ENCODE measurements around the gene MACROH2A1.

The MACROH2A1 gene

DNA sequence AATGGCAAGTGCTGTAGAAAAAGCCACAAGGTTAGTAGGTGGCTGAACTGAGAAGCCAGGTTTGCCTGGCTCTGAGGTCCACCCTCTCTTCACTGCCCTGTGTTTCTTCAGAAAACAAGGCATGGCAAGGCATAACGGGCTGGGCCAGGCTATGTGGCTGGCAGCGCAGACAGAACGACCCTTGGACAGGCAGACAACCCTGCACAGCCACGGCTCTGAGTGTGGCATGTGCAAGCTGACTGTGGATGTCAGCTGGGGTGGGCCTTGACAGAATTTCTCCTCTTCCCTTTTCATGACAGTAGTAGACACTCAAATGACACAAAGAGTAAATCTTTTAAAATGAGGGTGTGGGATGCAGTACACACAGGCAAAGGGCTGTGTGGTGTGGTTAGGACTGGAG is 81.7 kb downstream of the MACROH2A1 start:
- H2AFZ ChIP-seq (ENCODE audit: low read length) = no peak overlapping the region
- no peaks in the 10 kb centered on the region for H4K20me1 ChIP-seq (ENCODE audit: insufficient read depth, low read length)
- no peaks in the 10 kb centered on the region for H3K4me1 ChIP-seq (ENCODE audit: insufficient read depth, low read length, severe bottlenecking)
- H3K9ac ChIP-seq (ENCODE audit: low read length) = no peak overlapping the region
- no peaks in the 10 kb centered on the region for H3K36me3 ChIP-seq (ENCODE audit: insufficient read depth, low read length)
- H3K9me3 ChIP-seq (ENCODE audit: low read length) = no peaks in the 10 kb centered on the region
- H3K4me3 ChIP-seq (ENCODE audit: low read depth, low read length, poor library complexity, severe bottlenecking) = no peak overlapping the region
- no peak overlapping the region for H3K27ac ChIP-seq (ENCODE audit: low read depth, low read length, poor library complexity, severe bottlenecking)
- TF ChIP-seq, protein P1, sequence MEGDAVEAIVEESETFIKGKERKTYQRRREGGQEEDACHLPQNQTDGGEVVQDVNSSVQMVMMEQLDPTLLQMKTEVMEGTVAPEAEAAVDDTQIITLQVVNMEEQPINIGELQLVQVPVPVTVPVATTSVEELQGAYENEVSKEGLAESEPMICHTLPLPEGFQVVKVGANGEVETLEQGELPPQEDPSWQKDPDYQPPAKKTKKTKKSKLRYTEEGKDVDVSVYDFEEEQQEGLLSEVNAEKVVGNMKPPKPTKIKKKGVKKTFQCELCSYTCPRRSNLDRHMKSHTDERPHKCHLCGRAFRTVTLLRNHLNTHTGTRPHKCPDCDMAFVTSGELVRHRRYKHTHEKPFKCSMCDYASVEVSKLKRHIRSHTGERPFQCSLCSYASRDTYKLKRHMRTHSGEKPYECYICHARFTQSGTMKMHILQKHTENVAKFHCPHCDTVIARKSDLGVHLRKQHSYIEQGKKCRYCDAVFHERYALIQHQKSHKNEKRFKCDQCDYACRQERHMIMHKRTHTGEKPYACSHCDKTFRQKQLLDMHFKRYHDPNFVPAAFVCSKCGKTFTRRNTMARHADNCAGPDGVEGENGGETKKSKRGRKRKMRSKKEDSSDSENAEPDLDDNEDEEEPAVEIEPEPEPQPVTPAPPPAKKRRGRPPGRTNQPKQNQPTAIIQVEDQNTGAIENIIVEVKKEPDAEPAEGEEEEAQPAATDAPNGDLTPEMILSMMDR (IDR thresholded peaks at IDR 0.05; ENCODE audit: low read length) = no peak
- no peak for TF ChIP-seq EZH2 (IDR thresholded peaks at IDR 0.05; ENCODE audit: borderline replicate concordance, low read length)
- no peaks in the 10 kb centered on the region for H3K79me2 ChIP-seq (ENCODE audit: insufficient read depth, low read length)
- H3F3A ChIP-seq (ENCODE audit: insufficient read depth, low read length) = no peaks in the 10 kb centered on the region
- no peaks in the 10 kb centered on the region for H3K9me2 ChIP-seq (ENCODE audit: low read depth, low read length)
- no peaks in the 10 kb centered on the region for H3K27me3 ChIP-seq (ENCODE audit: insufficient read depth, low read length)
- no peak overlapping the region for H3K4me2 ChIP-seq (ENCODE audit: low read length)

DNA sequence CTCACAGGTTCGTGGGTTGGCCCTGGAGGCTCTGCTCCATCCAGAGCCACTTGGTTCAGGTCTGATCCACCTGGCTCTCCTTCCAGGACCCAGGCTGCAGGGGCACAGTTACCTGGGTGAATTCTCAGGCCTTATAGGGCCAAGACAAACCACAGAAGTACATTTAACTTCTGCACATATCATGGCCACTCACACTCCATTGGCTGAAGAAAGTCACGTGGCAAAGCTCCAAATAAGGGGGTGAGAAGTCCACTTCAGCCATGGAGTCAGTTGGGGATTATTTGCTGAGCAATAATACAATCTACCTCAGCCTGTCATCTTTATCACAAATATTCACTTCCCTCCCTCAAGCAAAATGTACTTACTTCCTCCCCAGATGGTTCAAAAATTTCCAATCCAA is 83.6 kb downstream of the MACROH2A1 start:
- Histone ChIP-seq H3K9ac (ENCODE audit: low read length) (no peak overlapping the region), H3K9me2 (ENCODE audit: low read depth, low read length) (no peaks in the 10 kb centered on the region), H4K20me1 (ENCODE audit: insufficient read depth, low read length) (no peaks in the 10 kb centered on the region), H3K36me3 (ENCODE audit: insufficient read depth, low read length) (no peaks in the 10 kb centered on the region), H3F3A (ENCODE audit: insufficient read depth, low read length) (no peaks in the 10 kb centered on the region), H3K79me2 (ENCODE audit: insufficient read depth, low read length) (no peaks in the 10 kb centered on the region), H2AFZ (ENCODE audit: low read length) (no peak overlapping the region), H3K4me1 (ENCODE audit: insufficient read depth, low read length, severe bottlenecking) (no peaks in the 10 kb centered on the region), H3K4me3 (ENCODE audit: low read depth, low read length, poor library complexity, severe bottlenecking) (no peak overlapping the region), H3K9me3 (ENCODE audit: low read length) (no peaks in the 10 kb centered on the region), H3K27ac (ENCODE audit: low read depth, low read length, poor library complexity, severe bottlenecking) (no peak overlapping the region), H3K27me3 (ENCODE audit: insufficient read depth, low read length) (no peaks in the 10 kb centered on the region), H3K4me2 (ENCODE audit: low read length) (no peak overlapping the region)
- TF ChIP-seq, protein P1 (IDR thresholded peaks at IDR 0.05; ENCODE audit: low read length) = no peak
- TF ChIP-seq EZH2 (IDR thresholded peaks at IDR 0.05; ENCODE audit: borderline replicate concordance, low read length) = no peak

DNA sequence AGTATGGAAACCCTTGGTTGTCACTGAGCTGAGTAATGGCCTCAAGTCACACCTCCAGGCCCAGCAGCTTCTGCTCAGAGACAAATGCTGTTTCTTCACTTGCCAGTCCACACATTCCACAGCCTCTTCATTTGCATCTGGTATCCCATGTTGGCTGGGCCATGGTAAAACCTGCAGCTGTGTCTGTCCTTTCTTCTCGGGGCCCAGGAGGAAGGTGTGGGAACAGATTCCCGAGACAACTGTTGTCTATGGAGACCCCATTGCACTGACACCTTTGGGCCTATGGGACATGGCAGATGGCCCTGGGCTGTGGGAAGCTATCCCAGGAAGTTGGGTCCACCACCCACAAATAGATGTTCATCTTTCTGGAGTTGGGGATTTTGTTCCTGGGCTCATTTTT is 85.1 kb downstream of the MACROH2A1 start:
- TF ChIP-seq, protein P1 (IDR thresholded peaks at IDR 0.05; ENCODE audit: low read length) = no peak
- TF ChIP-seq EZH2 (IDR thresholded peaks at IDR 0.05; ENCODE audit: borderline replicate concordance, low read length) = no peak
- H3K9me3 ChIP-seq (ENCODE audit: low read length) = no peaks in the 10 kb centered on the region
- no peaks in the 10 kb centered on the region for H3K36me3 ChIP-seq (ENCODE audit: insufficient read depth, low read length)
- H3F3A ChIP-seq (ENCODE audit: insufficient read depth, low read length) = no peaks in the 10 kb centered on the region
- no peaks in the 10 kb centered on the region for H3K4me1 ChIP-seq (ENCODE audit: insufficient read depth, low read length, severe bottlenecking)
- no peaks in the 10 kb centered on the region for H3K27me3 ChIP-seq (ENCODE audit: insufficient read depth, low read length)
- no peaks in the 10 kb centered on the region for H4K20me1 ChIP-seq (ENCODE audit: insufficient read depth, low read length)
- H3K9ac ChIP-seq (ENCODE audit: low read length) = no peak overlapping the region
- no peaks in the 10 kb centered on the region for H3K9me2 ChIP-seq (ENCODE audit: low read depth, low read length)
- H3K4me3 ChIP-seq (ENCODE audit: low read depth, low read length, poor library complexity, severe bottlenecking) = no peak overlapping the region
- H3K4me2 ChIP-seq (ENCODE audit: low read length) = no peak overlapping the region
- no peak overlapping the region for H3K27ac ChIP-seq (ENCODE audit: low read depth, low read length, poor library complexity, severe bottlenecking)
- no peak overlapping the region for H2AFZ ChIP-seq (ENCODE audit: low read length)
- no peaks in the 10 kb centered on the region for H3K79me2 ChIP-seq (ENCODE audit: insufficient read depth, low read length)
